Astrocyte of the spinal cord (primary cell): ENCODE measurements around the gene LCN10.
A peak's percentile ranks its signal among the peaks of the same experiment; 100 is the strongest.
"Not testable (repeated sequence)": the region's sequence is repeated elsewhere in the genome, so short reads cannot be mapped to it uniquely, and the experiment has no call there.

ENCODE experiments used
- DNase-seq: peaks from one replicate; pipeline ENCODE4 v3.0.0; 2011; ENCODE audit warnings: low read depth, low spot score
- H3K4me3 ChIP-seq: 2 replicates; pipeline ENCODE4 v1.5.1; 2011; ENCODE audit warnings: low read depth, mild to moderate bottlenecking, low read length, moderate library complexity
- CTCF ChIP-seq: IDR thresholded peaks from 2 replicates; pipeline ENCODE4 v1.5.1; 2012; ENCODE audit warnings: low read depth, mild to moderate bottlenecking, low read length, inconsistent platforms
- in situ Hi-C: cut with HindIII; loops from 2 replicates; pipeline ENCODE4 v1.10.0; 2017; ENCODE audit warnings: low sequenced_read_pairs

The LCN10 gene

GRCh38 chr9:136742591-136743391 lies at the start of gene LCN10:
Gene LCN10 (minus strand): TSS chr9:136742940. CDS start chr9:136742903, 37 bp downstream.
- no peak for DNase-seq
- TF ChIP-seq CTCF = peak; percentile 64
- no peak within 1 kb of the TSS for H3K4me3 ChIP-seq
- in situ Hi-C loops = no loop called here

GRCh38 chr9:136791516-136792276 lies 49.0 kb upstream of the LCN10 start:
- peak; percentile 12 for DNase-seq
- TF ChIP-seq CTCF = peak; percentile 88
- in situ Hi-C loops = no loop called here
- peak overlapping the region; percentile 91 for H3K4me3 ChIP-seq

GRCh38 chr9:136790640-136791515 lies 48.1 kb upstream of the LCN10 start, which contains the start of gene TMEM141:
Gene TMEM141 (plus strand): TSS chr9:136791344. CDS start chr9:136791371, 27 bp downstream.
- peak within 1 kb of the TSS; percentile 91 for H3K4me3 ChIP-seq
- peak; percentile 100 for DNase-seq
- in situ Hi-C loops = no loop called here
- no peak for TF ChIP-seq CTCF

- in situ Hi-C loops = no loop called here
- no peak for TF ChIP-seq CTCF
- DNase-seq = no peak
- no peak overlapping the region for H3K4me3 ChIP-seq
Measured at GRCh38 chr9:136789523-136789937, 46.8 kb upstream of the LCN10 start.

- H3K4me3 ChIP-seq, in situ Hi-C loops, DNase-seq: not testable (repeated sequence)
Measured at GRCh38 chr9:136788644-136789522, 46.1 kb upstream of the LCN10 start.

- TF ChIP-seq CTCF = peak; percentile 74
- peak; percentile 55 for DNase-seq
- in situ Hi-C loops = no loop called here
- H3K4me3 ChIP-seq = no peak overlapping the region
Measured at GRCh38 chr9:136787690-136788400, 45.1 kb upstream of the LCN10 start.

- in situ Hi-C loops, H3K4me3 ChIP-seq, DNase-seq: not testable (repeated sequence)
Measured at GRCh38 chr9:136786983-136787382, 44.2 kb upstream of the LCN10 start.
